Thymus (tissue), 11 donors: ENCODE measurements around the gene NEURL3. TPM values are rescaled to one million over a fixed set of nuclear protein-coding genes. Genes with fewer than 3 reads are reported as not detected.

Experiments used
- DNase-seq, 9 donors: peaks; one replicate each; pipeline ENCODE4 v3.0.0-alpha.2; 2013; ENCODE audit warnings: low spot score in 9 of 9, low read depth in 6 of 9, missing footprints in 1 of 9
- H3K27ac ChIP-seq, 2 donors: one replicate each; pipeline ENCODE4 v1.5.1; 2013; ENCODE audit warnings: control low read depth in 1 of 2, low read depth in 1 of 2, low read length in 1 of 2, mild to moderate bottlenecking in 1 of 2, moderate library complexity in 1 of 2
- H3K27me3 ChIP-seq, 2 donors: one replicate each; pipeline ENCODE4 v1.5.1; 2013; ENCODE audit warnings: low read length in 1 of 2; ENCODE audit not compliant: control insufficient read depth in 2 of 2, insufficient read depth in 1 of 2
- H3K36me3 ChIP-seq, 2 donors: one replicate each; pipeline ENCODE4 v1.5.1; 2013; ENCODE audit warnings: low read length in 1 of 2, mild to moderate bottlenecking in 1 of 2, moderate library complexity in 1 of 2; ENCODE audit not compliant: control insufficient read depth in 2 of 2, insufficient read depth in 2 of 2
- H3K4me1 ChIP-seq, 2 donors: one replicate each; pipeline ENCODE4 v1.5.1; 2013; ENCODE audit warnings: low read length in 2 of 2; ENCODE audit not compliant: control insufficient read depth in 2 of 2, insufficient read depth in 2 of 2
- H3K4me3 ChIP-seq, 2 donors: one replicate each; pipeline ENCODE4 v1.5.1; 2013; ENCODE audit warnings: low read length in 2 of 2, control low read depth in 1 of 2, mild to moderate bottlenecking in 1 of 2
- H3K9me3 ChIP-seq, 2 donors: one replicate each; pipeline ENCODE4 v1.5.1; 2013; ENCODE audit warnings: low read length in 1 of 2, mild to moderate bottlenecking in 1 of 2; ENCODE audit not compliant: control insufficient read depth in 2 of 2, insufficient read depth in 1 of 2
- WGBS: extraction: QIAGEN DNeasy Blood & Tissue Kit; methylation state at CpG from one replicate; pipeline ENCODE4 v1.1.7; 2013; 5-methylcytosine and 5-hydroxymethylcytosine counted together
- polyA plus RNA-seq: library from polyadenylated mRNA; stranded (reverse); fragments of 200-250 nt; gene quantifications from one replicate; pipeline ENCODE4 v1.2.3, GENCODE V29; 2013
- total RNA-seq: library from RNA; stranded (reverse); fragments of 120-200 nt; gene quantifications from one replicate; pipeline ENCODE4 v1.2.4, GENCODE V29; 2013
- donor health status: healthy.

NEURL3 gene
- total and polyA plus RNA-seq, 2 donors: 1.8 to 9.0 TPM

DNA sequence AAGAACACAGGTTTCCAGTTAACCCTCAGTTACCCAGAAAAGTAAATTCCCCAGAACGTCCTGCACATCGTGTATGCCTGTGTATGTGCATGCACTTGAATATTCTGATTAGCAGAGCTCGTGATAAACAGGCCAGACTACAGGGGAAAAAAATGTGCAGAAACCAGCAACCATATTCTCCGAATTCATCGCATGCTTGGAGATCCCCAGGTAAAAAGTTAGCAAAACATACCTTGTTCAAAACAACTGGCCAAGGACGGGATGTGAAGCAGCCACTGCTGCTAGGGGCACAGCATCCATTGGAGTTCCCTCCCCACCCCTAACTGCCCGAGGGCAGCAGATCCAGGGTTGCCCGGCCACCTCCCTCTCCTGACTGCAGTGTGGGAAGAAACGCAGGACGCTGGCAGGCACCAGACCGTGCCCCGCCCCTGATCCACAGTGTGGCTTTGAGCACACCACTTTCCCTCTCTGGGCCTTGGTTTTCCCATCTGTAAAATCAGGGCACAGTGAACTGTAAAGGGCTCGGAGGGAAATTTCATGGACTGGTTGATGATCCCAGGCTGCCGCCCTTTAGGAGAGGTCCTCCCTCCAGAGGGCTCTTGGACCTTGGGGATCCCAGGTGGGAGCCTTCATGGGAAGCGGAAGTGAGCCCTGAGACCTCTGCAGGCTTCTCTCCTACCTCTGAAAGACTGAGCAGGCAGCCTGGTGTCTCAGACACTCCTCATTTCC, 19.5 kb upstream of the NEURL3 start:
- DNase-seq: no peak
- Histone ChIP-seq H3K27ac (no peak overlapping the region), H3K4me1 (peaks cover 11 to 31% of the 10 kb centered on the region in 2 donors), H3K36me3 (no peaks in the 10 kb centered on the region), H3K4me3 (no peak overlapping the region), H3K9me3 (no peaks in the 10 kb centered on the region), H3K27me3 (peaks cover 3 to 43% of the 10 kb centered on the region in 2 donors)
- 95% methylated on average over 15 of the region's 15 CpGs for WGBS

DNA sequence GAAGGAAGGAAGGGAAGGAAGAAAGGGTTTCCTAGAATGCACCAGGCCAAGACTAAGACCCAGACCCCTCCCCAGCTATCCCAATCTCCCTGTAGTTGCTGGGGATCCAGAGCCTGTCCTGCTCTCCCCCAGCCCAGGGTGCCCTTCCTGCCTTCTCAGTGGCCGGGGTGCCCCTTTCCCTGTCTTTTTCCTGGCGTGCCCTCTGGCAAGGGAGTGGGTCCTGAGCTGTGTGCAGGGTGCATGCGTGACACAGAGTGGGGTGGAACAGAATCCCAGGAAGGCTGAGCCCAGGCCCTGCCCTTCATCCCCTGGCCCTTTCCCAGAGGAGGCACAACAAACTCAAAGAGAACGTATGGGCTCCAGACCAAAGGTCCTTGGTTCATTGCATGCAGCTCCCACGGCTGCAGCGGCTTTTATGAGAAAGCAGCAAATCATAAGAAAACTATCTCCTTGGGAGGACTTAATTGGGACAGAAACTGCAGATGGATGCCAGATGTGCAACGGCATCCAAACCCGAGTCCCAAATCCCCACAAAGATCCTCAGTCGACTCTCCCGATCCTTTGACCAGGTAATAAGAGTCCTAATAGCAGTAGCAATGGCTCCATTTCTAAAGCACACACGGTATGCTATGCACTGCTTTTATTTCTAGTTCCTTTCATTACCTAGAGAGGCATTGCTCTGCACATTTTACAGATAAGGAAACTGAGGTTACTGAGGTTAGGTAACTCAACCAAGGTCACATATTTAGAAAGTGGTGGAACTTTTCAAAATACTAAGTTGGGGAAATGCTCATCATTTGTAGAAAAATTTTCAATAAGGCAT, 18.7 kb upstream of the NEURL3 start:
- H3K4me3 ChIP-seq: no peak overlapping the region
- H3K27ac ChIP-seq: no peak overlapping the region
- 94% methylated on average over 11 of the region's 11 CpGs for WGBS
- H3K9me3 ChIP-seq: no peaks in the 10 kb centered on the region
- no peak for DNase-seq
- no peaks in the 10 kb centered on the region for H3K36me3 ChIP-seq
- peaks cover 11 to 28% of the 10 kb centered on the region in 2 donors for H3K4me1 ChIP-seq
- peaks cover 3 to 39% of the 10 kb centered on the region in 2 donors for H3K27me3 ChIP-seq

DNA sequence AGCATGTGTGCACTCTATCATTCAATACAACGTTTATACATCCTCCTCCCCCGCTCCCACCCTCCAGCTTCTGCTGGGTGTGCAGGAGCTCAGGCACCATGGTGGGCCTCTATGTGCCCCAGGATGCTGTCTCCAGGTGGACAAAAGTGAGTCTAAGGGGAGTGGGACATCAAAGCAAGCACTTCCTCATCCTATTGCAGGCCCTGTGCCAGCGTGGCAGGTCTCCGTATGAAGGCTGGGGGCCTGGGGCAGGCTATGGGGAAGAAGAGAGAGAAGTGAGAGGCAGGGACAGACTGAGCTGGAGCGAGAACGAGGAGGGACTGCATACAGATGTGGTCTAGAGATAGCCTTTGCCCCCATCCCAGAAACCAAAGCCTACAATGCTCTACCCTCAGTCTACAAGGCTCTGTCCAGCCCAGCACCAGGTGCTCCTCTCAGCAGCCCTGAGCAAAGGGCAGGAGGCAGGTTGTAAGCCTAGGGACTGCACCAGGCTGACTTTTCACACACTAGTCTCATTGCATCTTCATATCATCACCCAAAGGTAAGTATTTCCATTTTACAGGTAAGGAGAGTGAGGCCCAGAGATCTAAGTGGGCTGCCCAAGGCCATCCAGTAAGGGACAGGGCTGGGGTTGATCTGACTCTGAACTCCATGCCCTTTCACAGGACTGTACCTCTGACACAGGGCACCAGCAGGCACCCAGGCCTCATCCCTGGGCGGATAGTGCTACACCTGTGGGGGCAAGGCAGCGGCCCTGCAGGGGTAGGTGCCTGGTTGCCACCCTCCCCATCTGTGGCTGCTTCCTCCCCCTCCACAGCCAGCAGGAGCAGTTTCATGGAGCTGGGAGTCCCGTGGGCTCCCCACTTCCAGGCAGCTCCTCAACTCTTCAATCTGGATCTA, 17.4 kb upstream of the NEURL3 start:
- Histone ChIP-seq H3K9me3 (no peaks in the 10 kb centered on the region), H3K4me1 (peaks cover 4 to 15% of the 10 kb centered on the region in 2 donors), H3K4me3 (no peak overlapping the region), H3K27ac (no peak overlapping the region), H3K36me3 (no peaks in the 10 kb centered on the region), H3K27me3 (peaks cover 3 to 26% of the 10 kb centered on the region in 2 donors)
- DNase-seq: no peak
- 71% methylated on average over 9 of the region's 9 CpGs for WGBS

DNA sequence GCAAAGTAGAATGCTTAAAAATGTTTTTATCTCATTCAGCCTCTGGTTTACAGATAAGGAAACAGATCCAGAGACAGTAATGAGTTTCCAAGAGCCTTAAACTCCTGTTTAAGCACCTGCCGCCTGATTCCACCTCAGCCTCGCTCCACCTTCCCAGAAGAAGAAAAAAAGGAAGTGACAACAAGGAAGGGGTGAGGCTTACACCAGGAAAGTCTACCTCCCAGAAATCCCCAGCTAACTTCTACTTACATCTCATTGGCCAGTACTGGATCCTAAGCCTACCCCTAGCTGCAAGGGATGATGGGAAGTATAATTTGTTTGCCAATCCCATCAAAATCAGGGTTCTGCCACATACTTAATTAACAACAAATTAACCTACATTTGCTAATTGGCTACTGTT, 16.1 kb upstream of the NEURL3 start:
- Histone ChIP-seq H3K4me1 (peaks cover 0 to 3% of the 10 kb centered on the region in 2 donors), H3K9me3 (peaks cover 0 to 5% of the 10 kb centered on the region in 2 donors), H3K27ac (no peak overlapping the region), H3K27me3 (peaks cover 3 to 13% of the 10 kb centered on the region in 2 donors), H3K4me3 (no peak overlapping the region), H3K36me3 (no peaks in the 10 kb centered on the region)
- DNase-seq: no peak
- WGBS: 94% methylated on average over 2 of the region's 2 CpGs

DNA sequence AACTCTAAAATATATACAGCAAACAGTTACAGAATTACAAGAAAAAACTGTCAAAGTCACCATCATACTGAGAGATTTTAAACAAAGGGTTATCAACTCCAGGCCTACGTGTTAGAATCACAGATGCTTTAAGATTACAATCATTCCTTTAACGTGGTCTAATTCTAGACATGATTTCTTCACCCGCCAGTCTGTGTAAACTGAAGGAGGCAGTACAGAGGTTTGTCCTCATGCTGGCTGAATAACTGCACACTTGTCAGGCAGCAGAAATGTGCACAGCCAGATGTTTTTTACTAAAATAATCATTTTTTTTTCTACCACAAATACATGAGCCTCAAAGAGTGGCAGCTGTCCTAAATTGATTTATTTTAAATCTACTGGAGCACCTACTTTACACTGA, 15.5 kb upstream of the NEURL3 start:
- Histone ChIP-seq H3K27me3 (peaks cover 3 to 9% of the 10 kb centered on the region in 2 donors), H3K9me3 (peaks cover 0 to 5% of the 10 kb centered on the region in 2 donors), H3K4me3 (no peak overlapping the region), H3K27ac (no peak overlapping the region), H3K36me3 (no peaks in the 10 kb centered on the region), H3K4me1 (no peaks in the 10 kb centered on the region)
- 58% methylated on average over 3 of the region's 3 CpGs for WGBS
- DNase-seq: no peak

DNA sequence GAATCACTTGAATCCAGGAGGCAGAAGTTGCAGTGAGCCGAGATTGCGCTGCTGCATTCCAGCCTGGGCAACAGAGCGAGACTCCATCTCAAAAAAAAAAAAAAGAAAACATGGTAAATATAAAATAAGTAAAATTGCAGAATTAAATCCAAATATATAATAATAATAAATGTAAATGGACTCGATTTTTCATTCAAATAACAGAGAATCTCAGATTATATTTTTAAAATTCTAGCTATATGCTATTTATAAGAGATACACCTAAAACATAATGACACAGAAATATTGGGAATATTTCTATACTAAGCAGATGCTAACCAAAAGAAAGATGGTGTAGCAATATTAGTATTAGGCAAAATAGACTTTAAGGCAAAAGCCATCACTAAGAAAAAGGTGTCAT, 15.1 kb upstream of the NEURL3 start:
- DNase-seq: no peak
- no peak overlapping the region for H3K27ac ChIP-seq
- WGBS: 94% methylated on average over 4 of the region's 4 CpGs

DNA sequence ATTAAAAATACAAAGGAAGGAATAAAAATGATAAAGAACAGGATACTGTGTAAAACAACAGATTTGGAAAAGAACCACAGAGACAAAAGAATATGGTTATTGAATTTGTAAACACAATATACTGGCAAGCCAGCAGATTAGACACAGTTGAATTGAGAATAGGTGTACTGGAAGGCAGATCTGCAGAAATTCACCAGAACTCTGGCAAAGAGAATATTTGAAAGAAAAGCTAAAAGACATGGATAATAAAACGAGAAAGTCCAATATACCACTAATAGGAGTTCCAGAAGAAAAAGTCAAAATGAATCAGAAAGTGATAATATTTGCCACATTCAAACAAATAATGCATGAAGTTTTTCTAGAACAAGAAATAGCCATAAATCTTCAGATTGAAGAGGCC, 11.9 kb upstream of the NEURL3 start:
- Histone ChIP-seq H3K9me3 (peaks cover 0 to 5% of the 10 kb centered on the region in 2 donors), H3K4me1 (no peaks in the 10 kb centered on the region), H3K36me3 (no peaks in the 10 kb centered on the region), H3K4me3 (no peak overlapping the region), H3K27me3 (peaks cover 0 to under 1% of the 10 kb centered on the region in 2 donors), H3K27ac (no peak overlapping the region)
- no peak for DNase-seq
- 94% methylated on average over 1 of the region's 1 CpG for WGBS

More for the DNA sequence above, 15.1 kb upstream of the NEURL3 start:
- Histone ChIP-seq H3K9me3 (peaks cover 0 to 5% of the 10 kb centered on the region in 2 donors), H3K4me1 (no peaks in the 10 kb centered on the region), H3K36me3 (no peaks in the 10 kb centered on the region), H3K4me3 (no peak overlapping the region), H3K27me3 (peaks cover 3 to 6% of the 10 kb centered on the region in 2 donors)

DNA sequence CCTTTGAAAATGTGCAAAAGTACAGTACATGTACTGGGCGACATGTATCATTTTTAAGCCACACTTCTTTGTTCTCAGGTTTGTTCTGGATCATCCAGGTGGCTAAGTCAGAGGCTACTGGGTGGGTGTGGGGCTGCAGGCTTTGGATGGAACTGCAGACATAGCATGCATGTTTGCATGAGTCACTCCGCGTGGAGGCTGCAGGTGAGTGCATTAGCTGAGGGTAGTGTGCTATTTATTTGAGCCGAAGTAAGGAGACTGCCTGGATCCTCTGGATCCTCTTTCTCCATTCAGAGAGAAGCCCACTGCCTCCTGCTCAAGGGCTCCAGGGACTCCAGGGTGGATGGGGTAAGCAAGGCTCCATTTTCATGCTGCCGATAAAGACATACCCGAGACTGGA, 9.4 kb upstream of the NEURL3 start:
- no peak for DNase-seq
- 97% methylated on average over 6 of the region's 6 CpGs for WGBS

More for the DNA sequence above, 9.4 kb upstream of the NEURL3 start:
- H3K9me3 ChIP-seq: peaks cover 0 to 5% of the 10 kb centered on the region in 2 donors
- H3K4me3 ChIP-seq: no peak overlapping the region
- peaks cover 0 to 21% of the 10 kb centered on the region in 2 donors for H3K27me3 ChIP-seq
- H3K36me3 ChIP-seq: no peaks in the 10 kb centered on the region
- peaks cover 0 to 2% of the 10 kb centered on the region in 2 donors for H3K4me1 ChIP-seq
- no peak overlapping the region for H3K27ac ChIP-seq
